OCI-LY7 (cell line): ENCODE results near the gene GPR137B. TPM values are rescaled to one million over a fixed set of nuclear protein-coding genes. Genes with fewer than 3 reads are reported as not detected.

ENCODE experiments used
- BruUV-seq: library from RNA; stranded (reverse); fragments of 400-500 nt; replicated peaks from 2 replicates; lab custom pipeline; 2021; lab: Mats Ljungman, UMichigan
- CTCF ChIA-PET: fragments of 300-600 bp; sonication (Branson Sonifier 250); formaldehyde crosslinking; loops from one replicate; lab custom pipeline; 2022; ENCODE audit warnings: antibody characterized with exemption; ENCODE audit not compliant: unreplicated experiment; lab: Charles Lee
- POLR2A ChIA-PET: fragments of 300-600 bp; sonication (Branson Sonifier 250); formaldehyde crosslinking; loops from one replicate; lab custom pipeline; 2022; ENCODE audit warnings: antibody characterized with exemption; lab: Charles Lee
- DNase-seq: peaks from one replicate; pipeline ENCODE4 v3.0.0-alpha.2; 2015; ENCODE audit warnings: low spot score
- H2AFZ ChIP-seq: fragments of 200-600 bp; sonication (generic), shearing (Covaris generic); 2 replicates; pipeline ENCODE4 v1.6.1; 2014; ENCODE audit warnings: mild to moderate bottlenecking, antibody characterized with exemption, low read length, moderate library complexity
- H3K27ac ChIP-seq: fragments of 200-600 bp; sonication (generic); 2 replicates; pipeline ENCODE4 v1.5.1; 2014; ENCODE audit warnings: mixed run types, low read depth, mild to moderate bottlenecking, moderate library complexity, low read length, inconsistent platforms; ENCODE audit not compliant: poor library complexity, severe bottlenecking
- H3K36me3 ChIP-seq: fragments of 200-600 bp; sonication (generic); 2 replicates; pipeline ENCODE4 v1.6.1; 2014; ENCODE audit warnings: mild to moderate bottlenecking, antibody characterized with exemption, low read length, moderate library complexity, mixed read lengths; ENCODE audit not compliant: insufficient read depth
- H3K4me1 ChIP-seq: fragments of 200-600 bp; sonication (generic); 2 replicates; pipeline ENCODE4 v1.5.1; 2014; ENCODE audit warnings: mild to moderate bottlenecking, low read length; ENCODE audit not compliant: insufficient read depth, poor library complexity, severe bottlenecking
- H3K4me2 ChIP-seq: fragments of 200-600 bp; sonication (generic); 2 replicates; pipeline ENCODE4 v1.6.1; 2014; ENCODE audit warnings: mild to moderate bottlenecking, low read length
- H3K4me3 ChIP-seq: fragments of 200-600 bp; sonication (generic); 2 replicates; pipeline ENCODE4 v1.5.1; 2014; ENCODE audit warnings: mild to moderate bottlenecking, low read depth, low read length; ENCODE audit not compliant: poor library complexity, severe bottlenecking
- H3K79me2 ChIP-seq: fragments of 200-600 bp; sonication (generic); 2 replicates; pipeline ENCODE4 v1.6.1; 2016; ENCODE audit warnings: low read depth, mild to moderate bottlenecking, low read length, moderate library complexity, mixed read lengths; ENCODE audit not compliant: insufficient read depth
- H3K9me2 ChIP-seq: fragments of 200-600 bp; sonication (generic); 2 replicates; pipeline ENCODE4 v1.6.1; 2016; ENCODE audit warnings: mild to moderate bottlenecking, low read length, mixed read lengths; ENCODE audit not compliant: insufficient read depth
- H3K9me3 ChIP-seq: fragments of 200-600 bp; sonication (generic); 2 replicates; pipeline ENCODE4 v1.6.1; 2014; ENCODE audit warnings: mild to moderate bottlenecking, mixed run types, low read length, mixed read lengths
- H4K20me1 ChIP-seq: fragments of 200-600 bp; sonication (generic); 2 replicates; pipeline ENCODE4 v1.6.1; 2014; ENCODE audit warnings: mild to moderate bottlenecking, antibody characterized with exemption, low read length, moderate library complexity, mixed read lengths; ENCODE audit not compliant: insufficient read depth
- CTCF ChIP-seq: fragments of 200-600 bp; sonication (generic); conservative IDR thresholded peaks from 2 replicates; pipeline ENCODE4 v1.5.1; 2014; ENCODE audit warnings: mild to moderate bottlenecking, antibody characterized with exemption, low read length, moderate library complexity, mixed read lengths
- EZH2phosphoT487 ChIP-seq: fragments of 200-600 bp; sonication (generic); IDR thresholded peaks from 2 replicates; pipeline ENCODE4 v1.6.1; 2018; ENCODE audit warnings: low read depth, borderline replicate concordance, mild to moderate bottlenecking, mixed run types, antibody characterized with exemption, low read length, moderate library complexity, mixed read lengths
- intact Hi-C: fragments of 100-400 bp; cut with micrococcal nuclease; formaldehyde crosslinking; loops from one replicate; pipeline ENCODE4 v1.10.0; 2022; ENCODE audit not compliant: unreplicated experiment
- total RNA-seq, 2 experiments: library from RNA; depleted of rRNA in 1 of 2; stranded (reverse); fragments of >200 nt in 1 of 2; shearing (Covaris generic) in 1 of 2; gene quantifications; 2 replicates each; pipeline ENCODE4 v1.2.3, GENCODE V29; 2014 to 2022

GPR137B gene
- total RNA-seq, 2 experiments from 2014 or later: 2.8 to 3.1 TPM

- no peaks in the 10 kb centered on the region for H3K79me2 ChIP-seq
- H3K9me3 ChIP-seq: no peaks in the 10 kb centered on the region
- peak overlapping the region; percentile 70 for H3K4me3 ChIP-seq
- H3K4me2 ChIP-seq: peak overlapping the region; percentile 75
- TF ChIP-seq CTCF: no peak
- TF ChIP-seq EZH2phosphoT487: no peak
- ChIA-PET POLR2A (interaction anchor here (0.7 to 2.6 kb wide), 7 partner anchors 10 to 1269 kb away, joined by 3 to 12 read pairs (median 4); no protein-coding TSS in a partner anchor), CTCF (interaction anchor here (1.0 to 1.5 kb wide), 3 partner anchors 11 to 63 kb away, joined by 4 to 6 read pairs (median 5); no protein-coding TSS in a partner anchor)
- H2AFZ ChIP-seq: no peak overlapping the region
- H4K20me1 ChIP-seq: no peaks in the 10 kb centered on the region
- no peak overlapping the region for H3K27ac ChIP-seq
- no TSS peak for BruUV-seq
- no peak for DNase-seq
- no peaks in the 10 kb centered on the region for H3K9me2 ChIP-seq
- H3K36me3 ChIP-seq: peaks cover 3% of the 10 kb centered on the region; the same call in 1 of the 2 replicates
- peaks cover 10% of the 10 kb centered on the region for H3K4me1 ChIP-seq
- intact Hi-C loops: loop anchor here (1.0 to 10.0 kb wide), 3 partner anchors 12 to 1669 kb away; partner anchors contain the start of gene TARBP1
Observed at GRCh38 chr1:236144033-236144432, 1.7 kb downstream of the GPR137B start.

DNA sequence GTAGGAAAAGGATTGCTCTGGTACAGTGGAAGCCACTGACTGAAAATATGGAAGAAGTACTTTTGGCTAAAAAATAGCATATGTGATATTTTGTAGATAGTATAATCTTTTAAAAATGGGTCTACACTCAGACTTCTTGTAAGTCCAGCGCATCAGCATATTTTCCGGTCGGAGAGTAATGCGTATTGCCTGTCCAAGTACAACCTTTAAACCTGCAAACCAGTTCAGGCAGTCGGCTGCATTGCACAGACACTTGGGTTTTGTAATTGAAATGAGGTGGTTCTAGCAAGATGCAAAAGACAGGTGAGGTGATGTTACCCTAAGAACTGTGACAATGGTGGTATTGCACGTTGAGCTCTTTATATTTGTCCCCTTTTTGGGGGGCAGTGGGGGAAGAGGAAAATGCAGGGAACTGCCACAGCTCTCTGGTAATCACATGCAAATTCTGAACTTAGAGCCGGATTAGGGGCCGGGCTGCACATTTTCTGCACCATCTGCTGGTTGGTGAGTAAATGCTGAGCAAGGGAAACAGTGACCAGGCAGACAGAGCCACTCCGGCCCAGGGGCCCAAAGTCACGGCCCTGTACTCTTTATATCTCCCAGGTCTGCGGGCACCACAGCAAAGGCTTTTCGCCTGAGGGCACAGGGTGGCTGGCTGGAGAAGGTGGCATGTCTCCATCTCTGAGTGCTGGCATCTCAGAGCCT, 2.3 kb downstream of the GPR137B start:
- CTCF ChIA-PET: interaction anchor here (1.0 to 1.5 kb wide), 3 partner anchors 13 to 62 kb away, joined by 4 to 5 read pairs (median 4); no protein-coding TSS in a partner anchor
- H2AFZ ChIP-seq: no peak overlapping the region
- no peaks in the 10 kb centered on the region for H3K79me2 ChIP-seq
- peaks cover 10% of the 10 kb centered on the region for H3K4me1 ChIP-seq
- no peaks in the 10 kb centered on the region for H3K9me2 ChIP-seq
- H3K27ac ChIP-seq: no peak overlapping the region
- no peaks in the 10 kb centered on the region; the same call in 1 of the 2 replicates for H4K20me1 ChIP-seq
- intact Hi-C loops: loop anchor here (1.0 to 10.0 kb wide), 3 partner anchors 12 to 1670 kb away; partner anchors contain the start of gene TARBP1
- peak overlapping the region; percentile 70 for H3K4me3 ChIP-seq
- H3K9me3 ChIP-seq: no peaks in the 10 kb centered on the region
- no peak for TF ChIP-seq EZH2phosphoT487
- TF ChIP-seq CTCF: 0 out of 2 replicates have a peak, but pooled peaks have one; percentile 29
- DNase-seq: no peak
- H3K4me2 ChIP-seq: peak overlapping the region; percentile 75
- H3K36me3 ChIP-seq: peaks cover 3% of the 10 kb centered on the region; the same call in 1 of the 2 replicates
- POLR2A ChIA-PET: interaction anchor here (0.6 to 2.6 kb wide), 7 partner anchors 10 to 1840 kb away, joined by 3 to 12 read pairs (median 4); no protein-coding TSS in a partner anchor
- TSS peak; percentile 56 for BruUV-seq
